ENCODE results near the gene AP3B1. TPM values are rescaled to one million over a fixed set of nuclear protein-coding genes. Genes with fewer than 3 reads are reported as not detected.

Gene AP3B1, protein sequence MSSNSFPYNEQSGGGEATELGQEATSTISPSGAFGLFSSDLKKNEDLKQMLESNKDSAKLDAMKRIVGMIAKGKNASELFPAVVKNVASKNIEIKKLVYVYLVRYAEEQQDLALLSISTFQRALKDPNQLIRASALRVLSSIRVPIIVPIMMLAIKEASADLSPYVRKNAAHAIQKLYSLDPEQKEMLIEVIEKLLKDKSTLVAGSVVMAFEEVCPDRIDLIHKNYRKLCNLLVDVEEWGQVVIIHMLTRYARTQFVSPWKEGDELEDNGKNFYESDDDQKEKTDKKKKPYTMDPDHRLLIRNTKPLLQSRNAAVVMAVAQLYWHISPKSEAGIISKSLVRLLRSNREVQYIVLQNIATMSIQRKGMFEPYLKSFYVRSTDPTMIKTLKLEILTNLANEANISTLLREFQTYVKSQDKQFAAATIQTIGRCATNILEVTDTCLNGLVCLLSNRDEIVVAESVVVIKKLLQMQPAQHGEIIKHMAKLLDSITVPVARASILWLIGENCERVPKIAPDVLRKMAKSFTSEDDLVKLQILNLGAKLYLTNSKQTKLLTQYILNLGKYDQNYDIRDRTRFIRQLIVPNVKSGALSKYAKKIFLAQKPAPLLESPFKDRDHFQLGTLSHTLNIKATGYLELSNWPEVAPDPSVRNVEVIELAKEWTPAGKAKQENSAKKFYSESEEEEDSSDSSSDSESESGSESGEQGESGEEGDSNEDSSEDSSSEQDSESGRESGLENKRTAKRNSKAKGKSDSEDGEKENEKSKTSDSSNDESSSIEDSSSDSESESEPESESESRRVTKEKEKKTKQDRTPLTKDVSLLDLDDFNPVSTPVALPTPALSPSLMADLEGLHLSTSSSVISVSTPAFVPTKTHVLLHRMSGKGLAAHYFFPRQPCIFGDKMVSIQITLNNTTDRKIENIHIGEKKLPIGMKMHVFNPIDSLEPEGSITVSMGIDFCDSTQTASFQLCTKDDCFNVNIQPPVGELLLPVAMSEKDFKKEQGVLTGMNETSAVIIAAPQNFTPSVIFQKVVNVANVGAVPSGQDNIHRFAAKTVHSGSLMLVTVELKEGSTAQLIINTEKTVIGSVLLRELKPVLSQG
- total RNA-seq: 37.1 TPM

DNA sequence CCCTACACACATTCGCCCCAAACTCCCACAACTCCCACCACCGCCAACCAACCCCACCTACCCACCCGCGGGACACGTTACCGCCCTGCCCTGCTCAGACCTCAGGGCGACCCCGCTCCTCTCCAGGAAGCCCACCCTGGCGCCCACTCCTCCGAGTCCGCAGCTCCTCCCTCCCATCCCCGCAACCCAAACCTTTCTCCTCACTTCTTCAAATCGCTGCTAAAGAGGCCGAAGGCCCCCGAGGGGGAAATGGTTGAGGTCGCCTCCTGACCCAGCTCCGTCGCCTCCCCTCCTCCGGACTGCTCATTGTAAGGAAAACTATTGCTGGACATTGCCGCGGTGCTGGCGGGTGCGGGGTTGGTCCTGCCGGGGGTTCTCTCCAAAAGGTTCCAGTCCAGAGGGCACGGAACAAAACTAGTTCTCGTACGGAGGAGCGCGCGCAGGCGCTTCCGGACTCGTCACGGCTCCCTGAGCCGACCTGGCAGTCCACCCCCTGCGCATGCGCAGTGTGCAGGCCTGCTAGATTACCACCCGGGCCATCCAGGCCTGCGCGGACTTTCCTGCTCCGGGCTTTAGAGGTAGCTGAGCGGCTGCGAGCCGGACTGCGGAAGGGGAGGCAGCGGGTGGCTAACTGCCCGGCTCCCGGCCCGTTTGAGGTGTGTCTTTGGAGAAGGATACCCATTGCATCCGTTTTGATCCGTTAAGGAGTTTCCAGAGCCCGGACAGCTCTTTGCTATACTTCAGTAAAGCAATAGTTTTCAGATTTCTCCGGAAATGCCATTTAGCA is at the start of gene AP3B1:
AP3B1 (minus strand) TSS at position 451 of the 787 bp plus-strand sequence; CDS start at position 332, 119 bp downstream.
- DNase-seq (ENCODE audit: low spot score): peak; percentile 99

DNA sequence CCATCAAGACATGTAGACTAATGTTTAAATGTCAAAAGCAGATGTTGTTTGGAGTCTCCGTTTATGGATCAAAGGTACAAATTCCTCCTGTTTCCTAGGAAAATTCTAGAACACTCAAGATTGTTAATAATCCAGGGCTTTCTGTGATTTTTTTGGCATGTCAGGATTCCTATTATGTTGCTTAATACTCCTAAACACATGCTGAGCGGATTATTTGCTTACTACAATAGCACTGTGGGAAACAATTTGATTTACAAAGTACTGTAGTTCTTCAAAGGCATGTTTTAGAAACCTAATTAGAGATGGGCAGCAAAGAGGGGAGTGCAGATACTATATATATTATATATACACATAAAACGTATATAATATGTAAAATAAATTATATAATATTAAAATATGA is 46.9 kb upstream of the AP3B1 start:
- DNase-seq (ENCODE audit: low spot score): no peak

DNA sequence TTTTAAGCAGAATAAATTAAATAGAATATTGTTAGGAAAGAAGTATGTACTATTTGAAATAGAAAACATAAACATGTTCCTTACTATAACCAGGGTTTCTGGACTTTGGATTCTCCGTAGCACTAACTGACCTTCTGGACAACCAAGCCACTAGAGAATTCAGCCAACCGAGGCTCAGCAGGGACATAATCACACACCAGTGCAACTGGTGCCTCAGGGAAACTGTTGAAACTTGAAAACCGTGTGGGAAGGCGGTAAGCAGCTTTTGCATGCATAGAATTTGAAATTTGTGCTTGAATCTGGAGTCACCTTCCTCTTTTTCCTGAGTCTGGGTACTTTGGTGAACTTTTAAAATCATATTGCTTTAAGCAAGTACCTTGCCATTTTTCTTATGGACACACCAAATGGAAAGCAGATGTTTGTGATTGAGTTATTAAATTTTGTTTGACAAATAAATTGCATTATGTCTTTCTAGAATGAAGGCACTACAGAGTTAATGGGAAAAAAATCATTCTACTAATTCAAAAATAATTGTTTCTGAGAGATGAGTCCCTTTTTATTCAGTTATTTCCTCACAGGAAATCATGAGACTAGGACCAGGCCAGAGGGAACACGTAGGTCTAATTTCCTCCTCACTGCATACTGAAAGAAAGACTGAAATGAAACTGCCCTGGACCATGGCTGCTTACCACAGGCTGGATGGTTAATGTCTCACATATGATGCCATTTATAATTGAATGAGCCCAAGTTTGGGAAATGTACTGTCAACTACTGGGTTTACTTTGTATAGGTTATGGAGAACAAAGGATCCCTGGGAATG is 45.3 kb upstream of the AP3B1 start:
- no peak for DNase-seq (ENCODE audit: low spot score)

DNA sequence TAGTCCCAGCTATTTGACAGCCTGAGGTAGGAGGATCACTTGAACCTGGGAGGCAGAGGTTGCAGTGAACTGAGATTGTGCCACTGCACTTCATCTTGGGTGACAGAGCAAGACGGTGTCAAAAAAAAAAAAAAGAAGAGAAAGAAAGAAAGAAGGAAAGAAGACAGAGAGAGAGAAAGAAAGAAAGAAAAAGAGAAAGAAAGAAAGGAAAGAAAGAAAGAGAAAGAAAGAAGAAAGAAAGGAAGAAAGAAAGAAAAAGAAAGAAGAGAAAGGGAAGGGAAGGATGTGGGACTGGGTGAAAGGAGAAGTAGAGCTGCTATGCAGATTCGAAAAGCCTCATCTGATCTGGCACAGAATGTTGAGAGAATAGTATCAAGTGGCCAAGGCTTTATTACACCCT is 42.2 kb upstream of the AP3B1 start:
- no peak for DNase-seq (ENCODE audit: low spot score)

DNA sequence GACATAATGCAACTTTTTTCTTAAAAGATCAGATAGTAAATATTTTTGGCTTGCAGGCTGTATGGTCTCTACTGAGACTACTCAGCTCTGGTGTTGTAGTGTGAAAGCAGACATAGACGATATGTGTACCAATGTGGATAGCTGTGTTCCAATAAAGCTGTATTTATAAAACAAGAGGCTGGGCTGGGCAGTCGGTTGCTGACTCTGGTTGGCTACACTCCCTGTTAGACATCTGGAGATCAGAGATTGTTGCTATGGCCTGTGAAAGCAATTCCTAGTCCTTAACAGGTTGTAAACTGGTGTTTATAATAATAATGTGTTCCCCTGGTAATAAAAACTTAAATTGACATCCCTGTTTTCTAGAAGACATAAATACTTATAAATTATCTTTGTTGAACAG is 41.5 kb upstream of the AP3B1 start:
- DNase-seq (ENCODE audit: low spot score): no peak

DNA sequence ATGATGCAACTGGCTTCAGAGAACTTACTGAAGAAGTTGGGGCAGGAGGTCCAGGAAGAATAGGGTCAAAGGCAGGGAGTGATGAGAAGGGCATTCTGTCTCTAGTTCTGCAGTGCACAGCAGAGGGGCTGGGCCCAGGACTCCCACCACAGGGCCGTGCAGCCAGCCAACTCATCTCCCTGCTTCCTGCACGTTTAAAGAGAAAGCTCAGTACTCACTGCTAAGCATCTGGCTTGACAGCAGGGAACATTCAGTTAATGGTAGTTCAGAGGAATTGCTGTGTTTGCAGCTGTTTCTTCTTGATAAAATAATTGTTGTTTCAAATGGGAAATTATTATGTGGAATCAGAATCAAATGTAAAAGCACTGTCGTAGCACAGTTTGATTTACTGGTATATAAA is 40.3 kb upstream of the AP3B1 start:
- DNase-seq (ENCODE audit: low spot score): no peak

DNA sequence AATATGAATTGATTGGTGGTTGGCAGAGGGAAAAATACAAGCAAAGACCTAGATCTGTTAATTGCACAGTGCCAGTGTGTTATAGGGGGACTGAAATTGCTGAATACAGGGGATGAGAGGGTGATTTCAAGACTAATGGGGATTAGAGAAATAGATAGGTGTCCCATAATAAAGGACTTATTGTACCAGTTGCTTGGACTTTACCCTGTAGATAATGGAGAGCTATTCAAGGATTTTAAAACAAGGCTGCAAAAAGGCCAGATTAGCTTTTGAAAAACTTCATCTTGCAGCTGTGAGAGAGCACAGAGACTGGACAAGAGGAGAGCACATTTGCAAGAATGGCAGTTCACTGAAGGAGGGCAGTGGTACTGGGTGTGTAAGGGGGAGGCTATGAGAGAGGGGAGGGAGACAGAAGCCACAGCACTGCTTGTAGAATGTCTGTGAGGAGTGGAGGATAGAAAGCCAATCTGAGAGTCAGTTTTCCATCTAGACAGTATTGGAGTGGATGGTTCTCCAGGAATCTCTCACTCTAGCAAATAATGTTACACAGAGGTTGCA is 37.1 kb upstream of the AP3B1 start:
- DNase-seq (ENCODE audit: low spot score): no peak

DNA sequence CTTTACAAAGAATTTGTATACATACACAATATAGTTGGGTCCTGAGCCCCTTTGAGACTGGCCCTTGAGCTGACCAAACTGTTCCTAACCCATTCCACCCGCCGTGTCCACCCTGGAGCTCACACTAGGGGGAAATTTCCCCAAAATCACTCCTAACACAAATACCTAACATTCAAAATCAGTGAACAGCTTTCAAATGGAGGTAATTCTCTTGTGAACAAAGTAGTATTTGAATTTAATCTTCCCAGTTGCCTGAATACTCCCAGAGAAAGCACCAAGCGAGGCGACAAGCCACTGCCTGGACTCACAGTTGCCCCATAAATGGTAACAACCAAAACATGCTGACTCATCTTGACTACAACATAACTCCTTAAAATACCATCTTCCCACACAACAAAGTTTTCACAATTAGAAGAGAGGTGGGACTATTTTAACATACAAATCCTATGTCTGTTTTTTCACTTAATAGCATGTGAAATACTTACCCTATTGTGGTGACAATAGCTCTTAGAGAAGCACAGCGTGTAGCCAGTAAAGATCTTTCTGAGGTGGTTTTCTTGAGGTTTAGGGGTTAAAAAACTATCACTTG is 34.2 kb upstream of the AP3B1 start:
- DNase-seq (ENCODE audit: low spot score): no peak

DNA sequence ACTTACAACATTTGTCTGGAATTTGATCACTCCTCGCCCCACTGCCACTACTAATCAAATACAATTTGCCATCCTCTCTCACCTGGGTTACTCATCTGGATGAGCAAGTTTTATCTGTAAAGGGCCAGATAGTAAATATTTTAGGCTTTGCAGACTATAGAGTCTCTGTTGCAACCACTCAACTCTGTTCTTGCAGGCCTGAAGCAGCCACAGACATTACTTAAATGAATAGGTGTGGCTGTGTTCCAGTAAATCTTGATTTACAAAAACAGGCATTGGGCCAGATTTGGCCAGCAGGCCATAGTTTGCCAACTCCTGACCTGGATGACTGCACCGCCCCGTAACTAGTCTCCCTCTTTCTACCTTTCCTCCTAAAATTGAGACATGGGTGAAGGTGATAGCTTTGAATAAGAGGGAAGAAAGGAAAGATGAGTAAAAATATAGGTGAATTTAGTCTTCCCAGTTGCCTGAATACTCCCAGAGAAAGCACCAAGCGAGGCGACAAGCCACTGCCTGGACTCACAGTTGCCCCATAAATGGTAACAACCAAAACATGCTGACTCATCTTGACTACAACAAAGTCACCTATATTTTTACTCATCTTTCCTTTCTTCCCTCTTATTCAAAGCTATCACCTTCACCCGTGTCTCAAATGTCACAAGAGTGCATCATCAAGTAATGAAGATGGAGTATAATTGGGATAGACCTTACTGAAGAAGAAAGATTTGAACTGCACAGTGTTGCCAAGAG is 33.4 kb upstream of the AP3B1 start:
- no peak for DNase-seq (ENCODE audit: low spot score)

DNA sequence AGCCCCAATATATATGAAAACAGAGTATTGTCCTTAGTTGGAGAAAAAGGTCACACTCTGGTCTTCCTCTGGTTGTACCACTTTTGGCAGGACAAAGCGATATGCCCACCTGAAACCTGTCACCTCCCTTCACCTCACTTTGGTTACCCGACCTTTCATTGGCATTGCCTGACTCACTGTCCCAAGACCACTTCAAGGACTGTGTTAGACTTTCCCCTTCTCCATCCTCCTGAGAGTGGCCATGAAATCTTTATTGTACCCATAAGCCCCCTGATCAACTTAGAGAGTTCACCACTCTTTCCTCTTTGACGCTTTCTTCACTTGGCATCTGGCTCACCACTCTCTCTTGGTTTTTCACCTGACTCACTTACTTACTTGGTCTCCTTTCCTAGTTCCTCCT is 32.4 kb upstream of the AP3B1 start:
- no peak for DNase-seq (ENCODE audit: low spot score)

DNA sequence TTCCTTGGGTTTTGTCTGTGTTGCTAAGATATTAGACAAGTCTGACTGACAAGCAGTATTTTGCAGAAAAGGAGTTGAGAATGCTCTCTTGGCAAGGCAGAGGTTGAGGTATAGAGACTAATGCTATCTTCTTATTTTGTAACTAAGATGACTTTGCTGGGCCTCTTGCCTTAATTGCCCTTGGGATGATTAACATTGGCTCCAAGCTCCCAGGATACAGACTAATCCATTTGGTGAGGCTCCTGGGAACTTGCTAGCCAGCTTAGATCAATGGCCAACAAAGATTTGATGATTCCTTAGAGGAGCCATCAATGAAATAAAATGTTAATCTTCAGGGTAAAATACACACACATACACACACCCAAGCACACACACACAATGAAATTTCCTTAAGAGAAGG is 28.7 kb upstream of the AP3B1 start:
- no peak for DNase-seq (ENCODE audit: low spot score)

DNA sequence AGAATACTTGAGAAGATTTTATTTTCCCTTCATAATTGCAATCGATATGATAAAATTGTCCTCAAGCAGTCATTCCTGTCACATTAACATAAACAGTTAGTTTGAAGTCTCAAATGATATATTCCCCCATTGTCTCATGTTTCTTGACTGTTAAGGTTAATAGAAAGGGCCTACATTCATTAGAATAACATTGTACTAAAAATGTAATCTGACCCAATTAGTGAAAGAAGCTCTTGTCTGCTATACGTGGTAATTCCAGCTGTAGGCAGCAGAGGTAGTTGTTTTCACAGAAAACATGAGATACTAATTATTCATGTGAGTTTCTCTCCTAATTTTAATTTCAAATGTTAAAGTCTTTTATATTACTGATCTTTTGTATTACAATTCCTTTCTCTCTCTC is 25.9 kb upstream of the AP3B1 start:
- DNase-seq (ENCODE audit: low spot score): no peak

DNA sequence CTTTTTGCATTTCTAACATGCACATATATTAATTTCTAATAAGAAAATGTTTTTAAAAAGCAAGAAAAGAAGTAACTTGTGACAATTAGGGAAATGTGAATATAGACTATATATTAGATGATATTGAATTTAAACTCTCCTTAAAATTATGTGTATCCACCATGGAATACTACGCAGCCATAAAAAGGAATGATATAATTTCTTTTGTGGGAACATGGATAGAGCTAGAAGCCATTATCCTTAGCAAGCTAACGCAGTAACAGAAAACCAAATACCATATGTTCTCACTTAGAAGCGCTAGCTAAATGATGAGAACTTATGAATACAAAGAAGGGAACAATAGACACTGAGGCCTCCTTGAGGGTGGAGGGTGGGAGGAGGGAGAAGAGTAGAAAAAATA is 23.8 kb upstream of the AP3B1 start:
- DNase-seq (ENCODE audit: low spot score): no peak

DNA sequence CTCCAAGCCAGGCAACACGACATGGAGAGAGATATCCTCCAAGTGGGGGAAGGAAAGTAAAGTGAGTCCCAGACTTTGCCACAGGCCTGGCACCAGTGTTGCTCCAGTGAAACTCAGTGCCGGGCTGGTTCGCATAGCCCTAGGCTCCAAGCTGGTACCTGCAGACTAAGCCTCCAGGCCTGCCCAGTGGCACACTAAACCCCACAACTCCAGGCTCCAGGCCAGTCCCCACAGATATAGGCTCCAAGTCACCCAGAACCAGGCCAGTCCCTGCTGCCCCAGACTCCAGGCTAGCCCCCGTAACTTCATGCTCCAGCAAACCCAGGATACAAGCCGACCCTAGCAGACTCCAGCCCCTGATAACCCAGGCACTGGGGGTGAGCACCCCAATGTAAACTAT is 23.0 kb upstream of the AP3B1 start:
- DNase-seq (ENCODE audit: low spot score): no peak

DNA sequence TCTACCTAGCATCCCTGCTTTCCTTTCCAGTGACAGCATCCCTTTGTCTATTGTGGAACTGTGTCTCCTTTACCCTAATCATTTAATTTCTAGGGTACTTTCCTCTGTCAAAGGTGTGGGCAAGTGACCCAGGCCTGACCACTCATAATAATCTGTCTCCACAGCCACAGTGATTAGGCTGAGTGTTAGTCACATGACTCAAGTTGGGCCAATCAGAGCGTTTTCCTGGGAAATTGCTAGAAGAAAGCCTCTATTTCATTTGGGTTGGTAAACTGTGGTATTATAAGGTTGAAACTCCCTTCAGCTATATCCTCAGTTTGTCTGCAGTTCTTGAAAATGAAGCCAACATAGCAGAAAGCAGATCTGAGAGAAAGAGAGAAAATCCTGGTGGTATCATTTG is 14.2 kb upstream of the AP3B1 start:
- DNase-seq (ENCODE audit: low spot score): no peak

DNA sequence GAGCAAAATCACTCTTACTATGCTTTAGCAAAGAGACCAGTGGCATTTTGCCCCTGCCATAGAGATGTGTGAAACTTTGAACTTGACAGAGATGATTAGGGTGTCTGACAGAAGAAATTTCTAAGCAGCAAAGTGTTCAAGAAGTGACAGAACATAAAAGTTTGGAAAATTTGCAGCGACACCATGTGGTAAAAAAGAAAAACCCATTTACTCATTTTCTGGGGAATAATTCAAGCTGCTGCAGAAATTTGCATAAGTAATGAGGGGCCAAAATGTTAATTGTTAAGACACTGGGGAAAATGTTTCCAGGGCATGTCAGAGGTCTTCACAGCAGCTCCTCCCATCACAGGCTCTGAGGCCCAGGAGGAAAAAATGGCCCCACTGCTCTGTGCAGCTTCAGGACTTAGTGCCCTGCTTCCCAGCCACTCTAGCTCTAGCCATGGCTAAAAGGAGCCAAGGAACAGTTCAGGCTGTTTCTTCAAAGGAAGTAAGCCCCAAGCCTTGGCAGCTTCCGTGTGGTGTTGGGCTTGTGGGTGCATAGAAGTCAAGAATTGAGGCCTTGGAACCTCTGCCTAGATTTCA is 6.1 kb upstream of the AP3B1 start:
- no peak for DNase-seq (ENCODE audit: low spot score)

DNA sequence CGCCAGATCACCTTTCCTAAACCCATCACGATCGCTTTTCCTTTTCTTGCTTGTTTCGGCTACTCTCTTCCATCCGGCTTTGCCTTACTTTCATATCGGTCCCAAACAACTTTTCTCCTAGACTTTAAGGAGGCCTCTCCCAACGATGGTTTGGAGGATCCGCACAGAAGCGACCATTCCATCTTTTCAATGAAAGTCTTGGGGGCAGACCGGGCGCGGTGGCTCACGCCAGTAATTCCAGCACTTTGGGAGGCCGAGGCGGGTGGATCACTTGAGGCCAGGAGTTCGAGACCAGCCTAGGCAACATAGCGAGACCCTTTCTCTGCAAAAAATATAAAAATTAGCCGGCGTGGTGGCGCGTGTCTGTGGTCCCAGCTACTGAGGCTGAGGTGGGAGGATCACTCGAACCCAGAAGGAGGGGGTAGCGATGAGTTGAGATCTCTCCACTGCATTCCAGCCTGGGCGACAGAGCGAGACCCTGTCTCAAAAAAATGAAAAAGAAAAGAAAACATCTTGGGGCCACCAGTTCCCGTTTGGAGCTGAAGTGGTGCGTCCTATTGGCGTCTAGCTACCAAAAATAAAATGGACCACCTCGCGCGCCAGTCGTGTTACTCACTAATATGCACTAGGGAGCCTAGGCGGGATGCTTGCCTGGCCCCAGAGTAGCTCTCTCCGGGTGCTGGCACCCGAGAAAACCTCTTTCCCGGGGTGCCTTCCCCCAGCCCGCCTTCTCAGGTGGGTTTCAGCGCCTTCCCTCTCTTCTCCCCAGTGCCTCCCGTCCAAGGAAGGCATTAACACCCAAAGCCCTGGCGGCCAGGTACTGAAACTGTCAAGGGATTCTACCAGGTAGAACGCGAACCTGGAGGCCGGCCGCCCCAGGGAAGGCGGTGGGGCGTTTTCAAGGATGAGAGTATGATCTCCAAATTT is 800 bp upstream of the AP3B1 start:
- peak; percentile 20 for DNase-seq (ENCODE audit: low spot score)

DNA sequence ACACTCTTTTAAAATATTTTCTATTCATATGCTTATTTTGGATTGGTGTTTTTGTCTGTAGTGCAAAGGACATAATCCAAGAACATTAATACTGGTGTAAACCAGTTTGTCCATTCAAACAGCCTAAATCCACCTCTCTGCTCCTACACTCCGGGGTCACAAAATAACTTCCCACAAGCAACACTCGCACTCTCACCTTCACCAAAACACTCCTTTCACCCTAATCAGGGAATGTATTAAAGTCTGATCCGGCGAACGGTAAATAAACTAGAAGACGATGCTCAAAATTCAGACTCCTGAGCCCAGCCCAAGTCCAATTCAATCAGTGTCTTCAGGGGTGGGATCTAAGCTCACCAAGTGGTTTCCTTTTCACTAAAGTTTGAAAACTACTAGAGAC is 649 bp downstream of the AP3B1 start:
- DNase-seq (ENCODE audit: low spot score): no peak

Data from mucosa of gallbladder (tissue), 1 donor.